Endothelial cell (in vitro differentiated cells): ENCODE data around the gene BAIAP2. TPM values are rescaled to one million over a fixed set of nuclear protein-coding genes. Genes with fewer than 3 reads are reported as not detected.

ENCODE experiments used
- DNase-seq: peaks from one replicate; pipeline ENCODE4 v3.0.0; 2021; ENCODE audit warnings: low spot score
- H3K27ac Mint-ChIP-seq: one replicate; pipeline ENCODE4 v1.8.0; 2021; ENCODE audit warnings: mixed read lengths, inconsistent platforms; ENCODE audit not compliant: unreplicated experiment
- H3K27me3 Mint-ChIP-seq: one replicate; pipeline ENCODE4 v1.8.0; 2021; ENCODE audit warnings: mild to moderate bottlenecking, moderate library complexity, mixed read lengths, inconsistent platforms; ENCODE audit not compliant: unreplicated experiment
- H3K36me3 Mint-ChIP-seq: one replicate; pipeline ENCODE4 v1.8.0; 2021; ENCODE audit warnings: mild to moderate bottlenecking, low read depth, mixed read lengths, inconsistent platforms; ENCODE audit not compliant: unreplicated experiment
- H3K4me1 Mint-ChIP-seq: one replicate; pipeline ENCODE4 v1.8.0; 2021; ENCODE audit warnings: mild to moderate bottlenecking, mixed read lengths, inconsistent platforms; ENCODE audit not compliant: unreplicated experiment
- H3K4me3 Mint-ChIP-seq: one replicate; pipeline ENCODE4 v1.8.0; 2021; ENCODE audit warnings: mild to moderate bottlenecking, mixed read lengths, inconsistent platforms; ENCODE audit not compliant: unreplicated experiment
- H3K9me3 Mint-ChIP-seq: one replicate; pipeline ENCODE4 v1.8.0; 2021; ENCODE audit warnings: mixed read lengths, inconsistent platforms; ENCODE audit not compliant: unreplicated experiment
- total RNA-seq: library from RNA; stranded (reverse); fragmentation: NEBNext Ultra II Directional; extraction: Animal tissue kit (Norgen Biotek cat#: 25700); gene quantifications from one replicate; pipeline ENCODE4 v1.2.1, GENCODE V29; 2021; ENCODE audit not compliant: unreplicated experiment
- TF ChIP-seq, protein P1 (sequence below): fragments of 200-600 bp; sonication (generic); IDR thresholded peaks from one replicate; pipeline ENCODE4 v1.5.0; 2021; ENCODE audit warnings: antibody characterized with exemption; ENCODE audit not compliant: unreplicated experiment

The BAIAP2 gene
- total RNA-seq, 1 donor from 2014 or later, result 67.8 TPM

GRCh38 chr17:81086789-81087551 is 52.0 kb downstream of the BAIAP2 start:
- no peak for DNase-seq
- no peak overlapping the region for H3K4me3 Mint-ChIP-seq
- peaks cover 5% of the 10 kb centered on the region for H3K36me3 Mint-ChIP-seq
- peaks cover 10% of the 10 kb centered on the region for H3K27me3 Mint-ChIP-seq
- H3K4me1 Mint-ChIP-seq, result no peaks in the 10 kb centered on the region
- H3K9me3 Mint-ChIP-seq, result no peaks in the 10 kb centered on the region
- no peak overlapping the region for H3K27ac Mint-ChIP-seq
- TF ChIP-seq, protein P1, sequence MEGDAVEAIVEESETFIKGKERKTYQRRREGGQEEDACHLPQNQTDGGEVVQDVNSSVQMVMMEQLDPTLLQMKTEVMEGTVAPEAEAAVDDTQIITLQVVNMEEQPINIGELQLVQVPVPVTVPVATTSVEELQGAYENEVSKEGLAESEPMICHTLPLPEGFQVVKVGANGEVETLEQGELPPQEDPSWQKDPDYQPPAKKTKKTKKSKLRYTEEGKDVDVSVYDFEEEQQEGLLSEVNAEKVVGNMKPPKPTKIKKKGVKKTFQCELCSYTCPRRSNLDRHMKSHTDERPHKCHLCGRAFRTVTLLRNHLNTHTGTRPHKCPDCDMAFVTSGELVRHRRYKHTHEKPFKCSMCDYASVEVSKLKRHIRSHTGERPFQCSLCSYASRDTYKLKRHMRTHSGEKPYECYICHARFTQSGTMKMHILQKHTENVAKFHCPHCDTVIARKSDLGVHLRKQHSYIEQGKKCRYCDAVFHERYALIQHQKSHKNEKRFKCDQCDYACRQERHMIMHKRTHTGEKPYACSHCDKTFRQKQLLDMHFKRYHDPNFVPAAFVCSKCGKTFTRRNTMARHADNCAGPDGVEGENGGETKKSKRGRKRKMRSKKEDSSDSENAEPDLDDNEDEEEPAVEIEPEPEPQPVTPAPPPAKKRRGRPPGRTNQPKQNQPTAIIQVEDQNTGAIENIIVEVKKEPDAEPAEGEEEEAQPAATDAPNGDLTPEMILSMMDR, result no peak

DNA sequence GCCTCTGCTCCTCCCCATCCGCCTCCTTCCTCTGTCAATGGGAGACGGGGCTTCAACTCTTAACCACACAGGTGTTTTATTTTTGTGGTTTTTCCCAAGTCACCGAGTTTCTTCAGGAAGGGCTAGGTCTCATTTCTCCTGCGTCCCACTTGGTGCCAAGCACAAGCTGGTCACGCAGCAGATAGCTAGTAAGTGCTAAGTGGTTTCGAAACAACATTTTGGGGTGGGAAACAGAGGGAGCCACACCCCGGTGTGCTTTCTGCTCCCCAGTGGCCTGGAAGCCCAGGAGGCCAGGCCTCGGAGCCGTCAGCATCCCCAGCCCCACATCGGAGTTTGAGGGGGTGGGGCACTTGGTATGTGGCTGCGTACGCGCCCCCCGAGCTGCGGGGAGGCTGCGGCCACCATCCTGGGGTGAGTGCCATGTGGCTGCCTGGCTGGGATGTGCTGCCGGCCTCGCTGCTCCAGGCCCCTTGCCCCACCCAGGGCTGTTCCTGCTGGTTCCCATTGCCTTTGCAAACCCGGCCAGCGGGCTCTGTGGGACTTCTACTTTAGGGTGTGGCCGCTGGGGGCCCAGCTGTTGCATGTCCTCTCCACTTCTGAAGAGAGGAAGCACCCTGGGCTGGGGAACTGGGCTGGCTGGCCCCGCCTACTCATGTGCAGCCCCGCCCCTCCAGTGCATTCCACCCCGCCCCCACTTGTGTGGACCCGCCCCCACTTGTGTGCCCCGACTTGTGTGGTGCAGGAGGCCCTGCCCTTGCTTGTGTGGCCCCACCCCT is 55.6 kb downstream of the BAIAP2 start:
- Mint-ChIP-seq H3K9me3 (no peaks in the 10 kb centered on the region), H3K4me1 (peaks cover 6% of the 10 kb centered on the region), H3K27ac (no peak overlapping the region), H3K4me3 (no peak overlapping the region), H3K27me3 (peaks cover 8% of the 10 kb centered on the region), H3K36me3 (peaks cover 9% of the 10 kb centered on the region)
- TF ChIP-seq, protein P1, result no peak
- DNase-seq, result no peak

DNA sequence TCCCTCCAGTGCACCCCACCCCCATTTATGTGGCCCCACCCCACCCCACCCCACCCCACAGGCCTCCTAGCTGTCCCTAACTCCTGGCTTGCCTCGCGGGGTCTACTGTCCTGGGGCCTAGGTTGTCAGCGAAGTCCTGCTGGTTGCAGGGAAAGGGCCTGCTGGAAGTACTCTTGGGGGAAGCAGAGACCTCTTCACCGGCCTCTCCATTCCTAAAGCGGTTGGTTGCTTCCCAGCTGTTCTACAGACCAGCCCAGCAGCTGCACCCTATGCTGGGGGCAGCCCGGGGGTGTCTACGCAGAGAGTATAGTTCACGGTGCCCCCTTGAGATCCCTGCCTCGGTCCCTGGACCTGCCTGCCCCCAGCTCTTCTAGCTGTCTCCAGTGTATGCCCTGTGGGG is 56.2 kb downstream of the BAIAP2 start:
- TF ChIP-seq, protein P1, result no peak
- H3K4me1 Mint-ChIP-seq, result peaks cover 6% of the 10 kb centered on the region
- H3K4me3 Mint-ChIP-seq, result no peak overlapping the region
- no peaks in the 10 kb centered on the region for H3K9me3 Mint-ChIP-seq
- DNase-seq, result no peak
- H3K27me3 Mint-ChIP-seq, result peaks cover 9% of the 10 kb centered on the region
- H3K36me3 Mint-ChIP-seq, result peaks cover 9% of the 10 kb centered on the region
- H3K27ac Mint-ChIP-seq, result no peak overlapping the region

DNA sequence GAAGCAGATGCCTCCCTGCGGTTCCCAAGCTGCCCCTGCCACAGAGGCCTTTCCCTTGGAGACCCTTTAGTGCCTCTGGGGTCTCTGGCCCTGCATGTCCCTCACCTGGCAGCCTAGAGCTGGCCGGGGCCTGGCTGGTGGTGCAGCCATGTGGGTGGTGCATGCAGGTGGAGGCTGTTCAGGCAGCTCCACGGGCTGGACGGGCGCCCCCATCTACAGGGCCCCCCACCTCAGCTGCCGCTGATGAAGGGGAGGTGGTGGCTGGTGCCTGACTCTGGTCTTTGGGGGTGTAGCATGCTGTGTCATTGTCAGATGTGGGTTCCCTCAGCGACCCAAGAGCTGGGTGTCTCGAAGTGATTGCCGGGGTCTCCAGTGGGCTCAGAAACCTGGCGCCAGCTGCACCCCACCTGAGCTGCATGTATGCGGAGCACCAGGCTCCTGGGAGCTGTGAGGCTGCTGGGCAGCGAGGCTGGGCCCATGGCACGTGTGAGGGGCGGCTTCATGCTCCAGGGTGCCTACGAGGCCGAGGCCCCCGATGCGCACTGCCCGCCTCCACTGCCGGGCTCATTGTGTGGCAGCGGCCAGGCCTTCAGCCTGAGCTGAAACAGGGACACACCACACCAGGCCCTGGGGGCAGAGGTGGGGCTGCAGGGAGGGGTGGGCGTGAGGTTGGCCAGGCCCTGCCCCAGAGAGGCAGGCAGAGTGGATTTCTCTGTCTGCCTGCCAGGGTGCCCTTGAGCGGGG is 57.0 kb downstream of the BAIAP2 start:
- Mint-ChIP-seq H3K9me3 (no peaks in the 10 kb centered on the region), H3K27ac (no peak overlapping the region), H3K4me3 (no peak overlapping the region), H3K27me3 (peaks cover 12% of the 10 kb centered on the region), H3K36me3 (peaks cover 9% of the 10 kb centered on the region), H3K4me1 (peaks cover 9% of the 10 kb centered on the region)
- DNase-seq, result no peak
- TF ChIP-seq, protein P1, result no peak
